Smooth muscle cell (in vitro differentiated cells): ENCODE data around the gene BLCAP. TPM values are rescaled to one million over a fixed set of nuclear protein-coding genes. Genes with fewer than 3 reads are reported as not detected.

Source experiments
- DNase-seq: peaks from one replicate; lab custom pipeline; 2025; ENCODE audit not compliant: unreplicated experiment; lab: John Stamatoyannopoulos, UW
- H2AFZ ChIP-seq: fragments of 200-600 bp; sonication (generic); 2 replicates; pipeline ENCODE4 v1.6.0; 2016; ENCODE audit warnings: antibody characterized with exemption, low read depth, mild to moderate bottlenecking
- H3F3A ChIP-seq: fragments of 200-600 bp; sonication (generic); 2 replicates; pipeline ENCODE4 v1.6.0; 2017; ENCODE audit warnings: antibody characterized with exemption, low read depth
- H3K27ac ChIP-seq: fragments of 200-600 bp; sonication (generic); 2 replicates; pipeline ENCODE4 v1.5.1; 2016; ENCODE audit warnings: low read depth, mild to moderate bottlenecking
- H3K27me3 ChIP-seq: fragments of 200-600 bp; sonication (generic); 2 replicates; pipeline ENCODE4 v1.6.1; 2016; ENCODE audit warnings: low read depth, mild to moderate bottlenecking
- H3K36me3 ChIP-seq: fragments of 200-600 bp; sonication (generic); 2 replicates; pipeline ENCODE4 v1.5.1; 2016; ENCODE audit warnings: low read depth
- H3K4me1 ChIP-seq: fragments of 200-600 bp; sonication (generic); 2 replicates; pipeline ENCODE4 v1.5.1; 2016; ENCODE audit warnings: low read depth
- H3K4me2 ChIP-seq: fragments of 200-600 bp; sonication (generic); 2 replicates; pipeline ENCODE4 v1.6.0; 2016; ENCODE audit warnings: mild to moderate bottlenecking
- H3K4me3 ChIP-seq: fragments of 200-600 bp; sonication (generic); 2 replicates; pipeline ENCODE4 v1.5.1; 2016; ENCODE audit warnings: mild to moderate bottlenecking
- H3K79me2 ChIP-seq: fragments of 200-600 bp; sonication (generic); 2 replicates; pipeline ENCODE4 v1.6.0; 2016; ENCODE audit warnings: low read depth, mild to moderate bottlenecking
- H3K9ac ChIP-seq: fragments of 200-600 bp; sonication (generic); 2 replicates; pipeline ENCODE4 v1.6.0; 2016; ENCODE audit warnings: low read depth
- H3K9me3 ChIP-seq: fragments of 200-600 bp; sonication (generic); replicated peaks from 2 replicates; pipeline ENCODE4 v1.5.1; 2016; ENCODE audit warnings: low read depth
- H4K20me1 ChIP-seq: fragments of 200-600 bp; sonication (generic); 2 replicates; pipeline ENCODE4 v1.6.0; 2016; ENCODE audit warnings: low read depth
- WGBS: methylation state at CpG from one replicate; pipeline ENCODE4 v1.1.7; 2016; ENCODE audit warnings: low lambda C conversion rate; 5-methylcytosine and 5-hydroxymethylcytosine counted together
- polyA plus RNA-seq: library from polyadenylated mRNA; unstranded; fragments of >200 nt; fragmentation: Nextera tagmentation; extraction: Ambion mirVana; gene quantifications from 2 replicates; pipeline ENCODE4 v1.2.1, GENCODE V29; 2016
- total RNA-seq: library from RNA; depleted of rRNA; stranded (reverse); fragments of >200 nt; gene quantifications from 2 replicates; pipeline ENCODE4 v1.2.3, GENCODE V29; 2014
- TF ChIP-seq, protein P1 (sequence below): fragments of 200-600 bp; sonication (generic); IDR thresholded peaks from 2 replicates; pipeline ENCODE4 v1.5.1; 2017; ENCODE audit warnings: borderline replicate concordance, mild to moderate bottlenecking, antibody characterized with exemption; ENCODE audit not compliant: insufficient read depth, poor library complexity, severe bottlenecking

The BLCAP gene
- total and polyA plus RNA-seq, 2 experiments from 2014 or later, result 34.2 to 45.9 TPM

GRCh38 chr20:37479266-37479665 lies 48.4 kb downstream of the BLCAP start:
- H3K27me3 ChIP-seq, result no peaks in the 10 kb centered on the region

DNA sequence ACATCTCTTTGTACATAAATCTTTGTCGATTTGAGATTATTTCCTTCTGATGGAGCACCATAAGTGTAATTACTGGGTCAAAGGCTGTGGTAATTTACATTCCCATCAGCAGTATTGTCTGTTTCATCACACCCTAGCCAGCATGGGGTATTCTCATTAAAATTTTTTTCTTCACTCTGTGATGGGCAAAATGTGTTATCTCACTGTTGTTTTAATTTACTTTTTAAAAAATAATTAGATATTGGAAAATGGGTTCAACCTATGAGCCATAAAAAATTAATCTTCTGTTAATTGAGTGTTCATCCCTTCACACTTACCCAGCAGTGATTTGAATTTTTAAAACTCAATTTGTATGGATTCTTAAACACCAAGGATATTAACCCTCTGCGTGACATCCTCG lies 50.6 kb downstream of the BLCAP start:
- H3K4me3 ChIP-seq, result no peak overlapping the region
- no peak overlapping the region for H2AFZ ChIP-seq
- no peaks in the 10 kb centered on the region for H3K9me3 ChIP-seq
- no peak overlapping the region for H3K4me2 ChIP-seq
- no peaks in the 10 kb centered on the region for H3K79me2 ChIP-seq
- no peaks in the 10 kb centered on the region for H3K36me3 ChIP-seq
- H3K4me1 ChIP-seq, result no peaks in the 10 kb centered on the region
- H3K27me3 ChIP-seq, result no peaks in the 10 kb centered on the region
- H4K20me1 ChIP-seq, result no peaks in the 10 kb centered on the region
- TF ChIP-seq, protein P1, sequence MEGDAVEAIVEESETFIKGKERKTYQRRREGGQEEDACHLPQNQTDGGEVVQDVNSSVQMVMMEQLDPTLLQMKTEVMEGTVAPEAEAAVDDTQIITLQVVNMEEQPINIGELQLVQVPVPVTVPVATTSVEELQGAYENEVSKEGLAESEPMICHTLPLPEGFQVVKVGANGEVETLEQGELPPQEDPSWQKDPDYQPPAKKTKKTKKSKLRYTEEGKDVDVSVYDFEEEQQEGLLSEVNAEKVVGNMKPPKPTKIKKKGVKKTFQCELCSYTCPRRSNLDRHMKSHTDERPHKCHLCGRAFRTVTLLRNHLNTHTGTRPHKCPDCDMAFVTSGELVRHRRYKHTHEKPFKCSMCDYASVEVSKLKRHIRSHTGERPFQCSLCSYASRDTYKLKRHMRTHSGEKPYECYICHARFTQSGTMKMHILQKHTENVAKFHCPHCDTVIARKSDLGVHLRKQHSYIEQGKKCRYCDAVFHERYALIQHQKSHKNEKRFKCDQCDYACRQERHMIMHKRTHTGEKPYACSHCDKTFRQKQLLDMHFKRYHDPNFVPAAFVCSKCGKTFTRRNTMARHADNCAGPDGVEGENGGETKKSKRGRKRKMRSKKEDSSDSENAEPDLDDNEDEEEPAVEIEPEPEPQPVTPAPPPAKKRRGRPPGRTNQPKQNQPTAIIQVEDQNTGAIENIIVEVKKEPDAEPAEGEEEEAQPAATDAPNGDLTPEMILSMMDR, result no peak
- H3K9ac ChIP-seq, result no peak overlapping the region
- no peak overlapping the region for H3K27ac ChIP-seq
- DNase-seq, result no peak
- 78% methylated on average over 3 of the region's 3 CpGs for WGBS
- no peaks in the 10 kb centered on the region for H3F3A ChIP-seq

More at GRCh38 chr20:37479266-37479665, 48.4 kb downstream of the BLCAP start:
- no peak overlapping the region for H3K4me3 ChIP-seq
- no peaks in the 10 kb centered on the region for H3K79me2 ChIP-seq
- no peaks in the 10 kb centered on the region for H3K36me3 ChIP-seq
- no peak overlapping the region for H3K9ac ChIP-seq
- DNase-seq, result no peak
- no peak overlapping the region for H2AFZ ChIP-seq
- no peaks in the 10 kb centered on the region for H3K4me1 ChIP-seq
- H3K27ac ChIP-seq, result no peak overlapping the region
- H4K20me1 ChIP-seq, result no peaks in the 10 kb centered on the region
- WGBS, result 91% methylated on average over 6 of the region's 6 CpGs
- TF ChIP-seq, protein P1, result no peak
- H3F3A ChIP-seq, result no peaks in the 10 kb centered on the region
- H3K9me3 ChIP-seq, result no peaks in the 10 kb centered on the region
- no peak overlapping the region for H3K4me2 ChIP-seq

DNA sequence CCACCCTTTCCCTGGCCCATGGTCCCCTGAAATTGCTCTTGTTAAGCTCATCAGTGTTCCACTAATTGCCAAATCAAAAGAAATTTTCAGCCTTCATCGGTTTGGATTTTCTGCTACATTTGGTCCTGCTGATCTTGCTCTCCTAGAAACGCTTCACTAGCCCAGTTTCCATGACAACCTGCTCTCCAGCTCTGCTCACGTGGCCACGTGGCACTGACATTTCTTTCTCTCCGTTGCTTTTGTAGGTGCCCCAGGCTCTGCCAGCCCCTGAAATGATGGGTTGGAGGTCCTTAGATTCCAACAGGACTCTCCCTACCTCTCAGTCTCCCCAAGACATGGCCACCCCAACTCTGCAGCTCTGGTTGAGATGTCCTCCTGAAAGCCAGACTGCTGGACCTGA lies 52.4 kb downstream of the BLCAP start:
- no peak for DNase-seq
- no peak overlapping the region for H3K4me3 ChIP-seq
- no peak overlapping the region for H3K9ac ChIP-seq
- no peak overlapping the region for H3K4me2 ChIP-seq
- no peaks in the 10 kb centered on the region for H4K20me1 ChIP-seq
- no peak overlapping the region for H2AFZ ChIP-seq
- TF ChIP-seq, protein P1, result no peak
- no peaks in the 10 kb centered on the region for H3K4me1 ChIP-seq
- no peaks in the 10 kb centered on the region for H3F3A ChIP-seq
- no peak overlapping the region for H3K27ac ChIP-seq
- H3K79me2 ChIP-seq, result no peaks in the 10 kb centered on the region
- 93% methylated on average over 5 of the region's 5 CpGs for WGBS
- H3K9me3 ChIP-seq, result no peaks in the 10 kb centered on the region
- H3K27me3 ChIP-seq, result no peaks in the 10 kb centered on the region
- no peaks in the 10 kb centered on the region for H3K36me3 ChIP-seq

- Histone ChIP-seq H3K4me1 (no peaks in the 10 kb centered on the region), H3K9ac (no peak overlapping the region), H3K36me3 (no peaks in the 10 kb centered on the region), H3F3A (no peaks in the 10 kb centered on the region), H3K27me3 (no peaks in the 10 kb centered on the region), H3K4me2 (no peak overlapping the region), H2AFZ (no peak overlapping the region), H3K9me3 (no peaks in the 10 kb centered on the region), H3K79me2 (no peaks in the 10 kb centered on the region), H3K4me3 (no peak overlapping the region), H3K27ac (no peak overlapping the region), H4K20me1 (no peaks in the 10 kb centered on the region)
- TF ChIP-seq, protein P1, result no peak
- no peak for DNase-seq
- 88% methylated on average over 4 of the region's 4 CpGs for WGBS
Observed at GRCh38 chr20:37474386-37474785, 53.3 kb downstream of the BLCAP start.
